Endothelial cell of umbilical vein (primary cell): ENCODE results near the gene CSNK1G3. TPM values are rescaled to one million over a fixed set of nuclear protein-coding genes. Genes with fewer than 3 reads are reported as not detected.

Source experiments
- BruUV-seq: library from RNA; stranded (reverse); fragments of 400-500 nt; replicated peaks from 2 replicates; lab custom pipeline; 2021; lab: Mats Ljungman, UMichigan
- CTCF ChIA-PET: fragments of 300-600, 350-600 bp; sonication (Branson Sonifier 250); formaldehyde crosslinking; loops from one replicate; lab custom pipeline; 2021; ENCODE audit warnings: antibody characterized with exemption, inconsistent platforms; lab: Charles Lee
- POLR2A ChIA-PET: fragments of 300-600, 350-600 bp; sonication (Branson Sonifier 250); formaldehyde crosslinking; loops from one replicate; lab custom pipeline; 2021; ENCODE audit warnings: antibody characterized with exemption, inconsistent platforms; lab: Charles Lee
- DNase-seq: peaks from one replicate; pipeline ENCODE4 v3.0.0-alpha.2; 2011; ENCODE audit warnings: low read depth, low spot score
- FAIRE-seq: peaks from 2 replicates; lab custom pipeline; 2011; peaks lifted over from hg19 to GRCh38; lab: Jason Lieb, UNC
- H2AFZ ChIP-seq: 2 replicates; pipeline ENCODE4 v1.6.0; 2012; ENCODE audit warnings: low read depth, low read length, control low read depth, inconsistent platforms
- H3K27ac ChIP-seq: 2 replicates; pipeline ENCODE4 v1.5.1; 2011; ENCODE audit warnings: low read depth, mild to moderate bottlenecking, control low read depth, low read length, moderate library complexity; ENCODE audit not compliant: insufficient read depth
- H3K27me3 ChIP-seq, 2 experiments: 2 replicates each; pipeline versions ENCODE4 v1.6.0 to v1.6.1; 2011; ENCODE audit warnings: low read length in 2 of 2, mixed read lengths in 1 of 2; ENCODE audit not compliant: control insufficient read depth in 2 of 2, insufficient read depth in 2 of 2
- H3K36me3 ChIP-seq, 2 experiments: 2 replicates in 1 of 2; 3 replicates in 1 of 2; pipeline ENCODE4 v1.5.1; 2011; ENCODE audit warnings: low read length in 2 of 2, mild to moderate bottlenecking in 1 of 2, moderate library complexity in 1 of 2; ENCODE audit not compliant: control insufficient read depth in 2 of 2, insufficient read depth in 2 of 2; ENCODE audit errors: extremely low read depth in 1 of 2
- H3K4me1 ChIP-seq: 3 replicates; pipeline ENCODE4 v1.5.1; 2011; ENCODE audit warnings: mild to moderate bottlenecking, low read length; ENCODE audit not compliant: control insufficient read depth, insufficient read depth; ENCODE audit errors: extremely low read depth
- H3K4me2 ChIP-seq: 2 replicates; pipeline ENCODE4 v1.6.1; 2011; ENCODE audit warnings: low read length, control low read depth, mixed read lengths; ENCODE audit not compliant: insufficient read depth
- H3K4me3 ChIP-seq, 3 experiments: fragments of 200-600 bp in 1 of 3; sonication (generic), shearing (Covaris generic) in 1 of 3; replicated peaks in 1 of 3; 2 replicates each; pipeline ENCODE4 v1.5.1; 2011 to 2016; ENCODE audit warnings: control low read depth in 3 of 3, low read length in 3 of 3, mild to moderate bottlenecking in 2 of 3, inconsistent platforms in 1 of 3, low read depth in 1 of 3, moderate library complexity in 1 of 3; ENCODE audit not compliant: insufficient read depth in 1 of 3
- H3K79me2 ChIP-seq: 2 replicates; pipeline ENCODE4 v1.6.0; 2012; ENCODE audit warnings: low read length, inconsistent platforms; ENCODE audit not compliant: control insufficient read depth, insufficient read depth
- H3K9ac ChIP-seq: replicated peaks from 2 replicates; pipeline ENCODE3; 2011; ENCODE audit warnings: low read length, control low read depth; ENCODE audit not compliant: insufficient read depth; ENCODE audit errors: extremely low read depth
- H3K9me1 ChIP-seq: replicated peaks from 3 replicates; pipeline ENCODE4 v1.6.0; 2011; ENCODE audit warnings: mild to moderate bottlenecking, low read length; ENCODE audit not compliant: control insufficient read depth, insufficient read depth; ENCODE audit errors: extremely low read depth
- H3K9me3 ChIP-seq: replicated peaks from 2 replicates; pipeline ENCODE4 v1.5.1; 2012; ENCODE audit warnings: low read length, inconsistent platforms; ENCODE audit not compliant: control insufficient read depth, insufficient read depth
- H4K20me1 ChIP-seq: replicated peaks from 2 replicates; pipeline ENCODE3; 2011; ENCODE audit warnings: mild to moderate bottlenecking, low read length; ENCODE audit not compliant: control insufficient read depth, insufficient read depth; ENCODE audit errors: extremely low read depth
- EZH2 ChIP-seq: IDR thresholded peaks from 2 replicates; pipeline ENCODE4 v1.6.1; 2012; ENCODE audit warnings: borderline replicate concordance, low read depth, mild to moderate bottlenecking, moderate library complexity, low read length, inconsistent platforms; ENCODE audit not compliant: severe bottlenecking
- FOS ChIP-seq: IDR thresholded peaks from 2 replicates; pipeline ENCODE4 v1.6.1; 2011; ENCODE audit warnings: mild to moderate bottlenecking, low read length, moderate library complexity, borderline replicate concordance; ENCODE audit not compliant: insufficient read depth
- GATA2 ChIP-seq: IDR thresholded peaks from 2 replicates; pipeline ENCODE4 v1.7.0; 2011; ENCODE audit warnings: low read depth, mild to moderate bottlenecking, moderate library complexity, mixed read lengths, low read length; ENCODE audit not compliant: insufficient read length, insufficient read depth
- POLR2AphosphoS5 ChIP-seq: IDR thresholded peaks from 2 replicates; pipeline ENCODE4 v1.6.1; 2012; ENCODE audit warnings: low read depth, mild to moderate bottlenecking, control low read depth, low read length, moderate library complexity; ENCODE audit not compliant: insufficient read depth
- dilution Hi-C: fragments of 300-500 bp; cut with MboI; formaldehyde crosslinking; loops from one replicate; pipeline ENCODE4 v1.15.0; 2019; ENCODE audit warnings: low sequenced_read_pairs; ENCODE audit not compliant: extremely low pct_ligation_motif_present
- intact Hi-C: fragments of 100-400 bp; cut with micrococcal nuclease; formaldehyde crosslinking; loops from one replicate; pipeline ENCODE4 v1.10.0; 2022
- polyA plus RNA-seq, 4 experiments: library from polyadenylated mRNA; depleted of rRNA in 3 of 4; stranded (reverse) in 3 of 4; unstranded in 1 of 4; fragments of >200 nt; gene quantifications; 2 replicates each; pipeline versions ENCODE4 v1.2.1 to v1.2.3, GENCODE V29; 2011 to 2012; ENCODE audit warnings: missing spikeins in 1 of 4
- total RNA-seq: library from RNA; stranded (reverse); gene quantifications from 2 replicates; pipeline ENCODE4 v1.2.3, GENCODE V29; 2021
- TF ChIP-seq, protein P1 (sequence below): IDR thresholded peaks from 2 replicates; pipeline ENCODE4 v1.6.1; 2011; ENCODE audit not compliant: insufficient read depth, insufficient read length
- TF ChIP-seq, protein P2 (sequence below), 2 donors: IDR thresholded peaks; 1 replicate in 1 of 2; 2 replicates in 1 of 2; pipeline ENCODE4 v1.5.1; 2011; ENCODE audit warnings: low read length in 2 of 2, mild to moderate bottlenecking in 2 of 2, moderate library complexity in 2 of 2, control low read depth in 1 of 2, inconsistent platforms in 1 of 2, low read depth in 1 of 2; ENCODE audit not compliant: insufficient read depth in 1 of 2; ENCODE audit errors: extremely low read depth in 1 of 2

CSNK1G3 gene
- total and polyA plus RNA-seq, 2 donors (not counting 3 experiments of a cell fraction or from before 2014, with no cell fraction given): 10.4 to 35.9 TPM

DNA sequence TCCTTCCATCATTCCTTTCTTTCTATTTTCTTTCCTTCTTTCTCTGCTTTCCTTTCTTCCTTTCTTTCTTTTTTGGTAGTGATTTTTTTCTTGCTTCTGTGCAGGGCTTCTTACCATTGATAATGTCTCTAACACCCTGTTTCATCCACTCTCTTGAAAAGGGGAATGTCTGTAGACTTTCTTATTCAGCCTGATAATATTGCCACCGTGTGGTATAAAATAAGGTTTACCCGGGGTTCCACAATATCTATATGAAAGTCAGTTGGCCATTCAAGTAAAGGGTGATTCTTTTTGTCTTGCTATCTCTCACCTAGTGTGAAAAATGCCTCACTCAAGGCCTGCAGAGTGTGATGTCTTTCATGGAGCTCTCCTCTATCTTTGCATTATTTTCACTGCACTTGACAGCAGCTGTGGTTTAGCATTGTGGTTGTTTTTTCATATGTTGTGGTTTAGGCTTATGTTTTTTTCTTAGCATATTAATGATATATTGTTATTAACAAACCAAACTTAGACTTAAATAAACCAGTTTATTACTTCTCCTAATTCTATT, 153.9 kb downstream of the CSNK1G3 start:
- no peak for FAIRE-seq
- dilution Hi-C loops: no loop called here
- Histone ChIP-seq H3K9me1 (no peaks in the 10 kb centered on the region), H3K79me2 (no peaks in the 10 kb centered on the region), H2AFZ (no peak overlapping the region), H4K20me1 (no peaks in the 10 kb centered on the region), H3K9ac (no peak overlapping the region), H3K4me1 (no peaks in the 10 kb centered on the region), H3K4me3 (no peak overlapping the region), H3K27ac (no peak overlapping the region), H3K9me3 (no peaks in the 10 kb centered on the region), H3K4me2 (no peak overlapping the region), H3K36me3 (no peaks in the 10 kb centered on the region), H3K27me3 (no peaks in the 10 kb centered on the region)
- no TSS peak for BruUV-seq
- intact Hi-C loops: no loop called here
- TF ChIP-seq POLR2AphosphoS5: no peak
- TF ChIP-seq GATA2: no peak
- TF ChIP-seq EZH2: no peak
- TF ChIP-seq, protein P1, sequence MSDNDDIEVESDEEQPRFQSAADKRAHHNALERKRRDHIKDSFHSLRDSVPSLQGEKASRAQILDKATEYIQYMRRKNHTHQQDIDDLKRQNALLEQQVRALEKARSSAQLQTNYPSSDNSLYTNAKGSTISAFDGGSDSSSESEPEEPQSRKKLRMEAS: no peak
- TF ChIP-seq FOS: no peak
- TF ChIP-seq, protein P2, sequence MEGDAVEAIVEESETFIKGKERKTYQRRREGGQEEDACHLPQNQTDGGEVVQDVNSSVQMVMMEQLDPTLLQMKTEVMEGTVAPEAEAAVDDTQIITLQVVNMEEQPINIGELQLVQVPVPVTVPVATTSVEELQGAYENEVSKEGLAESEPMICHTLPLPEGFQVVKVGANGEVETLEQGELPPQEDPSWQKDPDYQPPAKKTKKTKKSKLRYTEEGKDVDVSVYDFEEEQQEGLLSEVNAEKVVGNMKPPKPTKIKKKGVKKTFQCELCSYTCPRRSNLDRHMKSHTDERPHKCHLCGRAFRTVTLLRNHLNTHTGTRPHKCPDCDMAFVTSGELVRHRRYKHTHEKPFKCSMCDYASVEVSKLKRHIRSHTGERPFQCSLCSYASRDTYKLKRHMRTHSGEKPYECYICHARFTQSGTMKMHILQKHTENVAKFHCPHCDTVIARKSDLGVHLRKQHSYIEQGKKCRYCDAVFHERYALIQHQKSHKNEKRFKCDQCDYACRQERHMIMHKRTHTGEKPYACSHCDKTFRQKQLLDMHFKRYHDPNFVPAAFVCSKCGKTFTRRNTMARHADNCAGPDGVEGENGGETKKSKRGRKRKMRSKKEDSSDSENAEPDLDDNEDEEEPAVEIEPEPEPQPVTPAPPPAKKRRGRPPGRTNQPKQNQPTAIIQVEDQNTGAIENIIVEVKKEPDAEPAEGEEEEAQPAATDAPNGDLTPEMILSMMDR (IDR thresholded peaks at IDR 0.05; ENCODE audit: extremely low read depth in 1 of 2, insufficient read depth in 1 of 2, low read depth in 1 of 2, low read length in 2 of 2): no peak
- POLR2A ChIA-PET: no interaction called here
- no peak for DNase-seq
- CTCF ChIA-PET: no interaction called here

Other genes starting within 250 kb of the CSNK1G3 start
- gene CEP120, start 88.8 kb upstream of the CSNK1G3 start, total RNA-seq: 15.0 and 18.8 TPM in 2 replicates
- 6.3 and 6.6 TPM in 2 replicates for gene CEP120, start 88.8 kb upstream of the CSNK1G3 start, polyA plus RNA-seq